ENCODE results near the gene CDT1.

Gene CDT1

DNA sequence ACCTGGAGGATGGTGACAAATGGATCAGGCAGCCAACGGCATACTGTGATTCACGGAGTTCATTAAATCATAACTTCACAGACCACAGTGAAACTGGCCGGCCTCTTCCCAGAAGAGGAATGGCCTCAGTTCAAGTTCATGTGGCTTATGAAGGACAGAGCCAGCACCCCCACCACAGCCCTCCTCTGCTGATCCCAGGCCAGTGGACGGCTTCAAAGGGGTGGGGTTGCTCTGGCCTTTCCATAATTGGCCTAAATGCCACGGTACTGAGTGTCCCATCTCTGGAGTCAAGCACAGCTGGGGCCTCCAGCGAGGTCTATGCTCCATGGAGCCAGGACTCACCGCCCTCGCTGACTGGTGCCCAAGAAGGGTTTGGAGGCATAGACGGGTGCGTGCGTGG is 31.8 kb downstream of the CDT1 start:
- DNase-seq (ENCODE audit: low read depth in 4 of 4, low spot score in 1 of 4): no peak

DNA sequence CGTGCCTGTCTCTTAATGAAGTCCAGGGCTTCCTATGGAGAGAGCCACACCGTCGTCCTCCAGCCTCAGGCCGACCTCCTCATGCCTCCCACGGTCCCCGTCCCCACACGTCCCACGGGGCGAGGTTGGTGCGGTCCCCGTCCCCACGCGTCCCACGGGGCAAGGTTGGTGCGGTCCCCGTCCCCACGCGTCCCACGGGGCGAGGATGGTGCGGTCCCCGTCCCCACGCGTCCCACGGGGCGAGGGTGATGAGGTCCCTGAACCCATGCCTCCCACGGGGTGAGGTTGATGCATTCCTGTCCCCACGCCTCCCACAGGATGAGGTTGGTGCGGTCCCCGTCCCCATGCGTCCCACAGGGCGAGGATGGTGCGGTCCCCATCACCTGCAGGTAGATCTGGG is 32.2 kb downstream of the CDT1 start:
- no peak for DNase-seq (ENCODE audit: low read depth in 4 of 4, low spot score in 1 of 4)

DNA sequence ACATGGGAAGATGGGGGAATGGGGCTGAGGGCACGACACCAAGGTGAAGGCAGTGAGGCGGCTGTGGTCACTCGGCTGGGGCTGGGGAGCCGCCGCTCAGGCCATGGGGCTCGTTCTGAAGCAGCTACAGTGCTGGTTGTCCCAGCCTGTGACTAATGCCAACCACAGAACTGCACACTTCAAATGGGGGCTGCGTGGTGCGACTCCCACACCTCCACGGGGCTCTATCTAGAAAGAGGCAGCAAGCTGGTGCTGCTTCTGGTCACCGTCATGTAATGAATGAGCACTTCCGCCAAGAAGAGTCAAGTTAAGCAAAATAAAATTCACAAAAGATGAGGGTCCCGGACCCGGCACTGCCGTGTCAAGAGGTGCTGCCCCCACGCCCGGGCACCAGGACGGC is 33.2 kb downstream of the CDT1 start:
- no peak for DNase-seq (ENCODE audit: low read depth in 4 of 4, low spot score in 1 of 4)

DNA sequence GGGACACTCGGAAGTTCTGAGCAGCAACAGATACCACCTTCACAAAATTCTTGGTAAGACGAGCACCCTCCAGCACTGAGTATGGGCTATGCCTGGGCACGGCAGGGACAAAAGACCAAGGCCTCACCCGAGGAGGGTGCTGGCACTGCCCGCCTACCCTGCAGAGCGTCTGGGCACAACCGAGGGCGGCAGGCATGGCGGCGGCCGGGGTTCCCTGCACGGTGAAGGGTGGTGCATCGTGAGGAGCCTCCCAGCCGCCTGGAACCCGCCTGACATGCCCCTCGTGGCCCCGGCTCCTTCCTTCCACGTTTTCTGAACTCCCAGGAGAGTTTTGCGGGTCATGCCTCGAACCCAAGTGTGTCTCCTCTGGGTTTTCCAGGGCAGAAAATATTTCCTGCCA is 34.2 kb downstream of the CDT1 start:
- DNase-seq (ENCODE audit: low read depth in 4 of 4, low spot score in 1 of 4): no peak

DNA sequence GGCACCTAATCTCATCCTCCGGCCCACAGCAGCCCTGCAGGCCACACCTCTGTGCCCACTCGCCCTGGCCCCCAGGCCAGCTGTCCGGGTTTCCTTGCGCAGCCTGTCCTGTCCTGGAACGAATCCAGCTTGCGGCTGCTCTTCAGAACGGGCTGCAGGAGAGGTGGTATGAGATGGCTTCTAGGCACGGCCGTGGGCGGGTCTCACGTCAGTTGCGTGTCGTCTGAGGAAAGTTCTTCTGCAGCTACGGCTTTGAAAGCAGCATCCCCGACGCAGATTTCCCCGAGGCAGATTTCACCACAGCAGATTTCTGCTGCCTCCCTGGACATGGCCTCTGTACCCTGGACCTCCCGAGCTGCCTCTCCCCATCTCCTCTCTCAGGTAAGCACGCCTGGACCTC is 35.0 kb downstream of the CDT1 start:
- DNase-seq (ENCODE audit: low read depth in 4 of 4, low spot score in 1 of 4): no peak

DNA sequence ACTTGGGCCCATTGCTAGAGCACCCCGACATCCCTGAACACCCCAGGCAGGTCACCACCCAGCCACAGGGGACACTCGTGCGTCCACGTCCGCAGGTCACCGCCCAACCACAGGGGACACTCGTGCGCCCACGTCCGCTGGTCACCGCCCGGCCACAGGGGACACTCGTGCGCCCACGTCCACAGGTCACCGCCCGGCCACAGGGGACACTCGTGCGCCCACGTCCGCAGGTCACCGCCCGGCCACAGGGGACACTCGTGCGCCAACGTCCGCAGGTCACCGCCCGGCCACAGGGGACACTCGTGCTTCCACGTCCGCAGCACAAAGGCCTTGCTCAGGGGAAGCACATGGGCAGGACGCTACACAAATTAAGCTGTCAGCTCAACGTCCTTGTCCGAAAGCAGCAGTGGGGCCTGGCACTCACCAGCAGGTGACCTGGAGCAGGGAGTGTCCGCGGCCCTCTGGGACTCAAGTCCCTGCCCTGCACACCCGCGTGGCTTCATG is 35.5 kb downstream of the CDT1 start:
- DNase-seq (ENCODE audit: low read depth in 4 of 4, low spot score in 1 of 4): no peak

DNA sequence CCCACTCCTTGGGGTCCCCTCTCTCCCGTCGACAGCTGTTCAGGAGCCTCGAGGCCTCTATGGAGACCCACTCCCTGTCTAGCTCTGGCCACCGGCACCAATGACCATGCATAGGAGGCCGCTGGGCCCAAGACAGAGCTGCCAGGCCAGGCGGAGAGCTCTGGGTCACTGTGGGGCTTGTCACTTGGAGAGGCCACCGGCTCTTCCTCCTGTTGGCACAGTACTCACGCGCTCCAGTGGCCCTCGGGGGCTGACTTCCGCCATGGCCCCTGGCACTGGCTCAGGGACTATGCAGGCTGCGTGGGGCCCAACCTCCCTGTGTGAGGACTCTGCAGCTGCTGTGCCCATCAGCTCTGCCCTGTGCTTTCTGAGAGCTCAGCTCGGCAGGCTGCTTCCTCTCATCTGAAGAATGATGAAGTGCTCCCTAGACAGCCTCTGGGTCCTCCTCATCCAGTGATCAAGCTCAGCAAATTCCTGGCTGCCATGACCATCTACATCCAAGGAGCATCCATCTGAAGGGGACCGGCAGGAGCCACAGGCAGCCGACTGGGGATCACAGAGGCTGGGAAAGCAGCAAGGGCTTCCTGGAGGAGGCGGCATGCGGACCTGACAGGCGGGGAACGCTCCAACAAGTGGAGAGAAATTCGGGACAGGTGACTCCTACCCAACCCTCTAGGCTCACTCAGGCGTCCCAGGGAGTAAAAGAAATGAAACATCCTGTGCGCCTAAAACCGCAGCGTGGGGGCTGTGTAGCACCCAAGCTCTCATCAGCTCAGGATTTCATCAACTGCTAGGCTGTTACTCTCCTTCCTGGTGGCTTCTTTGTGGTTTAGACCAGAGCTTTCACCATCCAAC is 36.4 kb downstream of the CDT1 start:
- no peak for DNase-seq (ENCODE audit: low read depth in 4 of 4, low spot score in 1 of 4)

DNA sequence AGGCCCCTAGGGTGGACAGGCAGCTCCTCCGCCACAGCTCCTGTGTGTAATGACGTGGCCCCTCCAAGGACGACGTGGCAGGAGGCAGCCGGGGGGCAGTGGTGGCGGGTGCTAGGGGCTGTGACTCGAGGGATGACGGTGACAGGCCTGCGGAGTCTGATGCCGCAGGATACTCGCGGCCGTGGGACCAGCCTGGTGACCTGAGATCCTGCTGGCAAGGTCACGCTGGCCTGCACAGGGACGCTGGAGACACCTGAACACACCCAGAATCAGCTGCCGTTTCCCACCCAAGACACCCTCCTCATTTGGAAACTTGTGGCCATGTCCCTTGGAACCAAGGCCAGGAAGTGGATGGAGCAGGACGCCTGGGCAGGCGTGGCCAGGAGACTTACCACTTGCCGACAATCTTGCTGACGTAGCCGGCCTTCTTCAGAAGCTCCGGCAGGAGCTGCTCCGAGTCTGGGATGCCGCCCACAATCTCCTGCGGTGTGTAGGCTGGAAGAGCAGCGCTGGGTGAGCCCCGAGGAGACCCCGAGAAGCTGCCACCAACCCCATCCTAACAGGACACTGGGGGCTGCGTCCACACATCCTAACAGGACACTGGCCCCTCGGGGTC is 37.1 kb downstream of the CDT1 start:
- no peak for DNase-seq (ENCODE audit: low read depth in 4 of 4, low spot score in 1 of 4)

DNA sequence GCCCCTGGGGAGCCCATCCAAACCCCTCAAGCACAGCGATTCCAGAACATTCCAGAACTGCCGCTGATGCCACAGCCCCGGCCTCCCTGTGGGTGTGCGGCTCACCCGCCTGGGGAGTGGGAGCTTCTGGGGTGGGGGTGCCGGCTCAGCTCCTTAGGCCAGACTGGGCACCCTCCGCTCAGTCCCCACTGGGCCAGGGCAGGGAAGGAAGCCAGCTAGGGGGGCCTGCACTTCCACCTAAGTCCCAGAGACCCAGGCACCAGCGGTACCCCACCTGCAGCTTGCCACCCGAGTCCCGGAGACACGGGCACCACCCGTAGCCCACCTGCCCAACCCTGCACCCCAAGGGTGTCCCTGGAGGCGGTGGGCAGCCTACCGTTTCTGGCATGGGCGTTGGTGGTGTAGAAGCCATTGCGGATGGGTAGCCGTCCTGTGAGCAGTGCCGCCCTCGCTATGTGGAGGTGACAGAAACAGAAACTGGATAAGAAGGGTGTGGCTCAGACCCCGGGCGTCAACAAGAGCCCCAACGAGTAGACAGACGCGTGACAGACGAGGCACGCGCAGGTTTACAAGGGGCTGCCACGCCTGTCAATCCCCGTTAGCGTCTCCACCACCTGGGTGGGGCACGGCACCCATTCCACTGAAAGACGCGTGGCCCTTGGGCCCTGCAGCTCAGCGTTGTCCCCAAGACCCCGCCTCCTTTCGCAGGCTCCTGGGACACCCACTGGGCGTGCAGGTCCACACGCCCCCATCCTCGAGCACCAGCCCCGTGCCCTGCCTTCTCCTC is 38.1 kb downstream of the CDT1 start:
- no peak for DNase-seq (ENCODE audit: low read depth in 4 of 4, low spot score in 1 of 4)

DNA sequence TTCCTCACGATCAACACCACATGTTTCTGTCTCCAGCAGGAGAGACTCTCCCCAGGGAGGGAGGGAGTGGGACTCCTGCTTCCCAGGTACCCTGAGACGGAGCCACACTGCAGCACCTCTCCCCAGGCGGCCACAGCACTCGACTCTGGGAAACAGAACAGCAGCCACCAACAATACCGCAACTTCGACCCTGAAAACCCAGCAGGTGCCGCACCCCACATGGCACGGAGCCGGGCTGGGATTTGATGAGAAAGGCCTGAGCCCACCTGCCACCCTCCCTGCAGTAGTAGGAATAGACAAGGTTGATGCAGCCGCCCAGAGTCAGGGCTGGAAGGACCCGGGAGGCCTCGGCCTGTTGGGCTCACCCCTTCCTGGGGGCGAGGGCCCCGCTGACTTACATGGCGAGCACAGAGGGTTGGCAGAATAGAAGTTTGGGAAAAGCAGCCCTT is 38.7 kb downstream of the CDT1 start:
- DNase-seq (ENCODE audit: low read depth in 4 of 4, low spot score in 1 of 4): no peak

DNA sequence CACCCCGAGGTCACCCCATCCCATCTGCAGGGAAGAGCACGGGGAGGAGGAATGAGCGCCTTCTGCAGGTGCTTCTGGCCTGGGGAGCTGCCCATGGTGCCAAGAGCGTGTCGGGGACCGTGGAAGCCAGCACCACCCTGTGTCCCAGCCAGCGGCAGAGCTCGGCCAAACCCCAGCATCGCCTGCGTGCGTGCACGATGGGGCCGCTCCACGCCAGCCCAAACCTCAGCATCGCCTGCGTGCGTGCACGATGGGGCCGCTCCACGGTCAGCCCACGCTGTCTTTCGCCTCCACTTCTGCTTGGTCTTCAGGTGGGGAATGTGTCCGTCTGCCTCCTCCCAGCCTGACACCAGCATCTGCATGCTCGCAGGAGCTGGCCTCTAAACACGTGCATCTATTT is 39.2 kb downstream of the CDT1 start:
- DNase-seq (ENCODE audit: low read depth in 4 of 4, low spot score in 1 of 4): no peak

DNA sequence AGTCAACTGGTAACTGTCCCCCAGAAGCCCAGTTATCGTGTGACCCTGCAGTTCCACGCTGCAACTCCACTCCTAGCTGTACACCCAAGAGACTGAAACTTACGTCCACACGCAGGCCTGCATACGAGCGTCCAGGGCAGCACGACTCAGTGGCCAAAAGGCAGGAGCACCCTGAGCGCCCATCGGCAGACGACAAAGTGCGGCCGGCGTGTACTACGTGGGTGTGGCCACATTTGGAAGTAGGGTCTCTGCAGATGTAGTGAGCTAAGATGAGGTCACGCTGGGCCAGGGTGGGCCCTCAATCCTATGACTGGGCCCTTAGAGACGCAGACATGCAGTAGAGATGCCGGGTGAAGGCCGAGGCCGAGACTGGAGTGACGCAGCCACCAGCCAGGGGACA is 39.7 kb downstream of the CDT1 start:
- no peak for DNase-seq (ENCODE audit: low read depth in 4 of 4, low spot score in 1 of 4)

DNA sequence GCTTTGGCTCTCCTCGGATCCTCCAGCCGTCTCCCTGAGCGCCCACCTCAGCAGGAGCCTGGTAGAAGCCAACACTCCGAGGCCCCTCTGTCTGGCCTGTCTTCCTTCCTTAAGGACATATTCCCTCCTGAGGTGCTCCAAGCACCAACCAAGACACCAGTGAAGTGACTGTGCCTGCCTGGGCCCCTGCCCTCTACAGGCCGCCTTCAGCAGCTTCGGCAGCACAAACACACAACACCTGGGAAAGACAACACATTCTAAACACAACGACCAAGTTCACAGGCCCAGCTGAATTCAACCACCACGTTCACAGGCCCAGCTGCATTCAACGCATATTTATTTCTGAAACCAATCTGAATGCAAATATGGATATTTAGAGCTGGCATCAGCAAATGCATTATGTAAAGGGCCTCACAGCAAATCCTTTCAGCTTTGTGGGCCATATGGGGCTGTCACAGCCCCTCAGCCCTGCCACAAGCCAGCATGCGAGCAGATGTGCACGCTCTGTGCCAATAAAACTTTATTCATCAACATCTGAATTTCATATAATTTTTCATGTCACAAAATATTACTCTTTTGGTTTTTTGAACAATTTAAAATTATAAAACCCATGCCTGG is 40.9 kb downstream of the CDT1 start:
- no peak for DNase-seq (ENCODE audit: low read depth in 4 of 4, low spot score in 1 of 4)

DNA sequence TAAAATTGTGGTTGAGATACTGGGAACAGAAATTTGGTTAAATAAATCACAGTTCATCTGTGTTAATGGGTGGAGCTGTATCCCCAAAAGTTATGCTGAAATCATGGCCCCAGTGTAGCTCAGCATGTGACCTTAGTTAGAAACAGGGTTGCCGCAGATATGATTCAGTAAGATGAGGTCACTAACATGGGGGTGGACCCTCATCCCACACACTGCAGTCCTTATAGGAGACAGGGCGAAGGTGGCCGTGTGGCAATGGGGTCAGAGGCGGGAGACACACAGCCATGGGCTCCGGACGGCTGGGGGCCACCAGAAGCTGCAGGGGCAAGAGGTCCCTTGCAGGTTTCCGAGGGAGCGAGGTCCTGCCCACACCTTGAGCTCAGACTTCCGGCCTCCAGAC is 42.5 kb downstream of the CDT1 start:
- DNase-seq (ENCODE audit: low read depth in 4 of 4, low spot score in 1 of 4): no peak

DNA sequence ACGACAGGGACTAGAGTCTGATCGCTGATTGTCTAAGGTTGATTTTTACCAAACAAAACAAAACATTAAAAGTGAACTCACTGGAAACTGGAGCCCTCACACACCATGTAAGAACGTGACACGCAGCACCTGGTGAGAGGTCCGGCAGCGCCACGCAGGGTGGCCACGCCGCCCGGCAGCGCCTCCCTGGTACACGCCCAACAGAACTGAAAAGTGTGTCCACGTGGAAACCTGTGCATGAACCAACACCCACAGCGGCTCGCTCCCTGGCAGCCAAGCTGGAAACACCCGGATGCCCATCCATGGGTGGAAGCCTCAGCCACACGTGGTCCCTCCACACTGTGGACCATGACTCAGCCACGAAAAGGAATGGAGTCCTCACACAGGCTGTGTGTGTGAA is 44.1 kb downstream of the CDT1 start:
- DNase-seq (ENCODE audit: low read depth in 4 of 4, low spot score in 1 of 4): no peak

DNA sequence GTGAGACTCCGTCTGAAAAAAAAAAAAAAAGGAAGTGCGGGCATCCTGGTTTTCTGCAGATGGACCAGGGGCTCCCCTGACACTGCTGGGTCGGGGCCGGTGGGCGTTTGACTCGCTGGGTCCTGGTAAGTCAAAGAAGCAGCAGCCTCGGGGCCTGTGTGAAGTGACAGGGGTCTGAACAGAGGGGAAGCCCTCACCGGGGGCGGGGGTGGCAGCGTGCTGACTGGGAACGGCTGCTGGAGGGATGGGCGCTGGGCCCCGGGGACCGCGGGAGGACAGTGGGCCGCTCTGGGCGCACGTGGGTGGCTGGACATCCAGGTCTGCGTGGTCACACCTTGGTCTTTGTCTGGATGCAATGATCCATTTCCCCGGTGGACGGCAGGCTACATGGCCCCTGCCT is 45.0 kb downstream of the CDT1 start:
- no peak for DNase-seq (ENCODE audit: low read depth in 4 of 4, low spot score in 1 of 4)

DNA sequence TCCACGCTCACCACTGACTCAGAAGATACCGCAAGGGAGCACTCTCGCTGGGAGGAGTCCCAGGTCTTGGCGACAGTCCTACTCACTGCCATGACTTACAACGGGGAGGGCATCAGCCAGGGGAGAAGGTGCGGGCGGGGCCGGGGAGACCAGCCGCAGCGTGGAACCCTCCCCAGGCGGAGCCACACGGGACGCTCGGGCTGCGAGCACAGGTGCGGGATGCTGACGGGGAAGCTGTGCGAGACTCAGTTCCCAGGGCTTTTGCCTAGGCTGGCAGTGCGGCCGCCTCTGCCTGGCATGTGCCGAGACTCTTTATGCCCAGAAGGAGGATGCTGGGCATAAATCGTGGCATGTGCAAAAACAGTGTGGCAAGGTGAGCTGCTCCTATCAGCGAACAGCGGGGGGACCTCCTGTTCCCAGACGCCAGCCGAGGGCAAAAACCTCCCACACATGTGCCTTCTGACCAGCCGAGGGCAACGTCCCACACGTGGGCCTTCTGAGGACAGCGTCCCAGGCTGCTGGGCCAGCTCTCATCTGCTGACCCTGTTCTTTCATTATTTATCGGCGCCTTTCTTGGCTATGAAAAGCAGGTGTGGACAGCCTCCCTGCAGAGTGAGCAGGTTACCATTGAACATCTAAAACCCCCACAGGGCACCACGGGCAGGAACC is 47.1 kb downstream of the CDT1 start:
- DNase-seq (ENCODE audit: low read depth in 4 of 4, low spot score in 1 of 4): no peak

DNA sequence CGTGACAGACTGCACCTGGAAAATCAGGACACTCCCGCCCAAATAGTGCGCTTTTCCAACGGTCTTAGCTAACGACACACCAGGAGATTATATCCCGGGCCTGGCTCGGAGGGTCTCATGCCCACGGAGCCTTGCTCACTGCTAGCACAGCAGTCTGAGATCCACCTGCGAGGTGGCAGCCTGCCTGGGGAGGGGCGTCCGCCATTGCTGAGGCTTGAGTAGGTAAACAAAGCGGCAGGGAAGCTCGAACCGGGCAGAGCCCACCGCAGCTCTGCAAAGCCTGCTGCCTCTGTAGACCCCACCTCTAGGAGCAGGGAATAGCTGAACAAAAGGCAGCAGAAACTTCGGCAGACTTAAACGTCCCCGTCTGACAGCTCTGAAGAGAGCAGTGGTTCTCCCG is 48.0 kb downstream of the CDT1 start:
- no peak for DNase-seq (ENCODE audit: low read depth in 4 of 4, low spot score in 1 of 4)

DNA sequence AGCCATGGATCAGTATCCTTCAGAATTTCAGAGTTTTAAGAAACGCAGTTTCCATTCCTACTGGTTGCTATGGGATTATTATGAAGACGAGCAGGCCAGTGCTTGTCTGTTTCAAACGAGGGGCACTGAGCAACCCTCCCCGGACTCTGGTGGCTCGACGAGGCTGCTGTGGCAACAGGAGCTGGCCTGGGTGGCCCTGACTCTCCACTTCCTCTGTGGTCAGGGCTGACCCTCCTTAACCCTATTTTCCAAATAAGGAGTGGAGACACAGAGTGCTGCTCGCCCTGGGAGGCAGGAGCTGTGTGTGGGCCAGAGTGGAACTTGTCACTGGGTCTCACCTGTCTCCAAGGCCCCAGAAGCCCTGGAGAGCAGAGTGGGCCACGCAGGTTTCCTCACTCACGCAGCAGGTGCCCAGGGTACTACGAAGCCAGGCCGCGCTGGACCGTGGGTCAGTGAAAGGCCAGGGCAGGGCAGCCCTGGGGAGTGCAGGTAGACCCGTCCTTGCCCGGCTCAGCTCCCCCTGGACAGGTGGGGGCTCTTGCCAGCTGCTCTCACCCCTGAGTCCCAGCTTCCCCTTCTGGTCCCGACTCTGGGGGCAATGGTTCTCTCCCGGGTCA is 49.8 kb downstream of the CDT1 start:
- DNase-seq (ENCODE audit: low read depth in 4 of 4, low spot score in 1 of 4): no peak

DNA sequence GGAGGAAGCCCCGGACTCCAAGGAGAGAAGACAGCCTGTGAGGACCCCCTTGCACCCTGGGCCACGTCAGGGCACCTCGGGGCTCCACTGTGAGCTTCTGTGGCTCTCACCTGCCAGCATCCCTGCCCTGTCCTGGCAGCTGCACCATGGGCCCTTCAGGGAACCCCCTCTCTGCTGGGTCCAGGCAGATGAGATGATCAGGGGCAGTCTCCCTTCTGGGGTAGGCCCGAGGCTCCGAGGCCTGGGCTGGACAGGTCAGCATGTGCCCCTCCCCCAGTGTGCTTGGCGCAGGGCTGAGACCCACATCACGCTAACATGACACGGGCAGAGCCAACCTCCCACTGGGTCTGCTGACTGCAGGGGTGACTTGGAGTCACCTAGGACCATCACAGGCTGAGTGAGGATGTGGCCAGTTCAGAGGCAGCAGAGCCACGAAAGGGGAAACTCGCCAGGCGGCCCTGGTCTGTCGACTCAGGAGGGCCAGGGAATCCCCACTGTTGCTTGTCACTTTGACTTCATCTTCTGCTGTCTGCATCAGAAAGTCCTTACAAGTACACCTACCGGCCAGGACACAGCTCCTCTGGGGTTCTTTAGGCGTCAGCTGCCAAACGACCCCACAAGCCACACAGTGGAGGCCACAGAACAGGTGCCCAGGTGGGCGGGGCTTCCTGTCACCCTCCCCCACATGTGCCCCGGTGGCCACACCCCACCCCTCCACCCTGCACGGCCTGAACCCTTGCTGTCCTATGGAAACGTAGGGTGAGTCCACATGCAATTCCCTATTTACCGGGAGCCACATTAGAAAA is 50.9 kb downstream of the CDT1 start:
- no peak for DNase-seq (ENCODE audit: low read depth in 4 of 4, low spot score in 1 of 4)

Measured in stimulated activated CD4-positive, alpha-beta T cell treated with anti-CD3 and anti-CD28 coated beads, Interleukin-1b, Interleukin-23, amount 100 ng/mL, for 24 hours (primary cell).